Skeletal muscle tissue (tissue), 4 donors: Measurements from ENCODE around the gene SMIM41. TPM values are rescaled to one million over a fixed set of nuclear protein-coding genes. Genes with fewer than 3 reads are reported as not detected.

ENCODE experiments used
- H3K27ac ChIP-seq: one replicate; pipeline ENCODE4 v1.7.0; 2013; ENCODE audit warnings: mild to moderate bottlenecking, low read depth, low read length, inconsistent platforms
- H3K27me3 ChIP-seq, 3 donors: one replicate each; pipeline ENCODE4 v1.7.0; 2013; ENCODE audit warnings: low read length in 3 of 3; ENCODE audit not compliant: control insufficient read depth in 3 of 3, insufficient read depth in 3 of 3
- H3K36me3 ChIP-seq, 3 donors: one replicate each; pipeline ENCODE4 v1.7.0; 2013; ENCODE audit warnings: low read length in 3 of 3; ENCODE audit not compliant: control insufficient read depth in 3 of 3, insufficient read depth in 3 of 3
- H3K4me1 ChIP-seq, 3 donors: one replicate each; pipeline ENCODE4 v1.7.0; 2013; ENCODE audit warnings: low read length in 3 of 3, mild to moderate bottlenecking in 3 of 3; ENCODE audit not compliant: control insufficient read depth in 3 of 3, insufficient read depth in 3 of 3
- H3K4me3 ChIP-seq, 3 donors: one replicate each; pipeline ENCODE4 v1.7.0; 2013; ENCODE audit warnings: low read length in 3 of 3
- H3K9ac ChIP-seq, 3 donors: one replicate each; pipeline ENCODE4 v1.7.0; 2013; ENCODE audit warnings: low read length in 3 of 3, mild to moderate bottlenecking in 3 of 3, moderate library complexity in 2 of 3, low read depth in 1 of 3
- H3K9me3 ChIP-seq, 3 donors: one replicate each; pipeline ENCODE4 v1.7.0; 2013; ENCODE audit warnings: low read length in 3 of 3; ENCODE audit not compliant: control insufficient read depth in 3 of 3
- total RNA-seq: library from RNA; depleted of rRNA; stranded (reverse); fragments of >200 nt; gene quantifications from one replicate; pipeline ENCODE4 v1.2.3, GENCODE V29; 2014
- donor health status: Osteomylitis.

The SMIM41 gene
- total RNA-seq, 1 donor from 2014 or later: not detected

DNA sequence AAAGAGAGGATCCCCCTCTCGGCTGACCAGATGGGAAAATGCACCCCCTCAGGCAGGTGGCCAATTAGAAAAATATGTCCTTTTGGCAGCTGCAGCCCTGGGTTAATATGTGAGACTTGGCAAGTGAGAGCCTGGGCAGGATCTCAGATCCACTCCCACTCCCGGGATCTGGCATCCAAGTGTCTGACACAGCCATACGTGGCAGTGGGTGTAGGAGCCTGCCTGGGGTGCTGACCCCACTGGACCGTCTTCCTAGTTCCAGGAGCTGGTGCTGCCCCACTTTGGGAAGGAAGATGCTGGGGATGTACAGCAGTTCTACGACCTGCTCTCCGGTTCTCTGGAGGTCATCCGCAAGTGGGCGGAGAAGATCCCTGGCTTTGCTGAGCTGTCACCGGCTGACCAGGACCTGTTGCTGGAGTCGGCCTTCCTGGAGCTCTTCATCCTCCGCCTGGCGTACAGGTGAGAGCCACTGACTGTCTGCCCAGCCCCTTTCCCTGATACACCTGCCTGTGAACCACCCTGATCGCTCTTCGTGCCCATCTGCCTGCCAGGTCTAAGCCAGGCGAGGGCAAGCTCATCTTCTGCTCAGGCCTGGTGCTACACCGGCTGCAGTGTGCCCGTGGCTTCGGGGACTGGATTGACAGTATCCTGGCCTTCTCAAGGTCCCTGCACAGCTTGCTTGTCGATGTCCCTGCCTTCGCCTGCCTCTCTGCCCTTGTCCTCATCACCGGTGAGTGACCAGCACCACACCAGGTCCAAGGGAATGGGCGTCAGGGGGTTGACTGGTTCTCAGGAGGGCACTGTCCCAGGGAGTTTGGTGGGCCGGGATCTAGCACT is 22.5 kb upstream of the SMIM41 start:
- H3K9me3 ChIP-seq: no peaks in the 10 kb centered on the region
- no peaks in the 10 kb centered on the region for H3K27me3 ChIP-seq
- H3K9ac ChIP-seq: peak overlapping the region in 2 of 3 donors; percentile 30 to 45
- H3K4me3 ChIP-seq: no peak overlapping the region
- H3K4me1 ChIP-seq: peaks cover 33 to 59% (median 56%) of the 10 kb centered on the region in 3 donors
- H3K27ac ChIP-seq: peak overlapping the region; percentile 54
- peaks cover 36 to 69% (median 41%) of the 10 kb centered on the region in 3 donors for H3K36me3 ChIP-seq

DNA sequence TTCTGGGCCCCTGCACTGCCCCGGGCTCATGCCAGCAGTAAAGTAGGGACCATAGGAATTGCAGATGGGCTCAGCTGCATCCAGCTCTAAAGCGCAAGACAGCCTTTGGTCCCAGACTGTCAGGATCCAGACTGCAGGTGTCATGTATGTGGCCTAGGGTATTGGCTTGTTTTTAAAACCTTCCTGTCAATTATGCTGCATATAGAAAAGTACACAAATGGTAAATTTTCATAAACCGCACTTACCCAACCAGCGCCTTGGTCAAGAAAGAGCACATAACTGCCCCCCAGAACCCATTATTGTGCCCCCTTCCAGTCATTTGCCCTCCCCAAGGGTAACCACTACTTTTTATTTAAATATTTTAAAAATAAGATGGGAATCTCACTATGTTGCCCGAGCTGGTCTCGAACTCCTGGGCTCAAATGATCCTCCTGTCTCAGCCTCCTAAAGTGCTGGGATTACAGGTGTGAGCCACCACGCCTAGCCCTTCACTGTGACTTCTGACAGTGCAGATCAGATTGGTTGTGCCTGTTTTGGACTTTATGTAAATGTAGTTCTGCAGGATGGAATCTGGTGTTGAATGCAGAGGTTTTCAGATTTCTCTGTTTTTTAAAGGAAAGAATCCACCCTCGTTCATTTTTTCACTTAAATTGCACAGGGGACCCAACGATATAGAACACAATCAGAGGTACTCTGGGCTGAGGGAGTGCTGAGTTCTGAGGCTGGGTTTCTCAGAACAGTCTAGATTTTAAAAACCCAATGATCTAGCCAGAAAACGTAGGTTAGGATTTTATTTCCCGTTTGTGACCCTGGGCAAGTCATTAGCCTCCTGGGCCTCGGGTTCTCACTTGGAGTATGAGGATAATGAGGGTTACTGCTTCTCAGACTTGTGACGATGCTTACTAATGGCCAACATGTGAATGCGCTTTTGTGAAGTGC is 21.6 kb upstream of the SMIM41 start:
- no peaks in the 10 kb centered on the region for H3K9me3 ChIP-seq
- peaks cover 33 to 59% (median 56%) of the 10 kb centered on the region in 3 donors for H3K4me1 ChIP-seq
- peaks cover 36 to 62% (median 41%) of the 10 kb centered on the region in 3 donors for H3K36me3 ChIP-seq
- no peaks in the 10 kb centered on the region for H3K27me3 ChIP-seq
- peak overlapping the region; percentile 54 for H3K27ac ChIP-seq
- H3K9ac ChIP-seq: peak overlapping the region in 2 of 3 donors; percentile 30 to 45
- no peak overlapping the region for H3K4me3 ChIP-seq

DNA sequence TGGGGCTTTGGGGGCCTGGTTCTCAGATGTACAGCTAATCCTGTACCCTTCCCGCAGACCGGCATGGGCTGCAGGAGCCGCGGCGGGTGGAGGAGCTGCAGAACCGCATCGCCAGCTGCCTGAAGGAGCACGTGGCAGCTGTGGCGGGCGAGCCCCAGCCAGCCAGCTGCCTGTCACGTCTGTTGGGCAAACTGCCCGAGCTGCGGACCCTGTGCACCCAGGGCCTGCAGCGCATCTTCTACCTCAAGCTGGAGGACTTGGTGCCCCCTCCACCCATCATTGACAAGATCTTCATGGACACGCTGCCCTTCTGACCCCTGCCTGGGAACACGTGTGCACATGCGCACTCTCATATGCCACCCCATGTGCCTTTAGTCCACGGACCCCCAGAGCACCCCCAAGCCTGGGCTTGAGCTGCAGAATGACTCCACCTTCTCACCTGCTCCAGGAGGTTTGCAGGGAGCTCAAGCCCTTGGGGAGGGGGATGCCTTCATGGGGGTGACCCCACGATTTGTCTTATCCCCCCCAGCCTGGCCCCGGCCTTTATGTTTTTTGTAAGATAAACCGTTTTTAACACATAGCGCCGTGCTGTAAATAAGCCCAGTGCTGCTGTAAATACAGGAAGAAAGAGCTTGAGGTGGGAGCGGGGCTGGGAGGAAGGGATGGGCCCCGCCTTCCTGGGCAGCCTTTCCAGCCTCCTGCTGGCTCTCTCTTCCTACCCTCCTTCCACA is 20.7 kb upstream of the SMIM41 start:
- H3K4me3 ChIP-seq: no peak overlapping the region
- peaks cover 32 to 59% (median 56%) of the 10 kb centered on the region in 3 donors for H3K4me1 ChIP-seq
- H3K9ac ChIP-seq: no peak overlapping the region
- H3K27ac ChIP-seq: peak overlapping the region; percentile 52
- H3K9me3 ChIP-seq: no peaks in the 10 kb centered on the region
- H3K27me3 ChIP-seq: no peaks in the 10 kb centered on the region
- peaks cover 36 to 56% (median 41%) of the 10 kb centered on the region in 3 donors for H3K36me3 ChIP-seq

DNA sequence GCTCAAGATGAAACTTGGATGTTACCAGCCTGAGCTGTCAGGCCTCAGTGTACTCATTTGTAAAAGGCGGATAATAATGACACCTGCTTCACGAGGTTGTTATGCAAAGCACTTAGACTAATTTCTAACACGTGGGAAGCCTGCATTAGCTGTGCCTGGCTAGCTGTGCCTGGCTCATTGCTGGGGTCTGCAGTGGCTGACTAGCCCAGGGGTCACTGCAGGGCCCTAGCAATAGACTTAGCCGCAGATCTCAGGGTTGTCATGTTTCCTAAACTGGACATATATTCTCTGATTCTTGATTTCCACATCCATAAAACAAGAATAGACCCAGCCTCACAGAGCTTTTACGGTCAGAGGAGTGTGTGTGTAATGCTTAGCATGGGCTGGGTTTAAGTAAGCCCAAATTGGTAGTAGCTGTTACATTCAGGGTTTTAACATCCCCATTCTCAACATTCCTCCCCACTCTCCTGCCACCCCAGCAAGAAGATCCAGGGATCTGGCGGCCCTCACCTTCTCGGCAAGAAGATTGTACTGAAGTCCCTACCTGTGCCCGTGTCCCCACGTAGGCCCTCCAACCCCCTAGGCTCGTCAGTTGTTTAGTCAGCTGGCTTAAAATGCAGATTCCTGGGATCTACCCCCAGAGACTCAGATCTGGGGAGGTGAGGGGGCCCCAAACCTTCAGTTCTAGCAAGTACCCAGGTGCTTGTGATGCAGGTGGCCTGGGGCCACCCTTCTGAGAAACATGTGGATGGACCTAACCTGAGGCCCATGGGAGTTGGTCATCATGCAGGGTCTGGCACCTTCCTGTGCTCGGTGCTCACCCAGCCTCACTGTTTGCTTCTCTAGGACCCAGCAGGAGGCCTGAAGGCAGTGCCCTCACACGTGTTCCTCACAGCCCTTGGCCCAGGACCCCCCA is 19.7 kb upstream of the SMIM41 start:
- peaks cover 32 to 46% (median 36%) of the 10 kb centered on the region in 3 donors for H3K36me3 ChIP-seq
- H3K9ac ChIP-seq: peak overlapping the region in 1 of 3 donors; percentile 45
- H3K9me3 ChIP-seq: no peaks in the 10 kb centered on the region
- H3K27ac ChIP-seq: peak overlapping the region; percentile 83
- no peaks in the 10 kb centered on the region for H3K27me3 ChIP-seq
- no peak overlapping the region for H3K4me3 ChIP-seq
- peaks cover 36 to 57% (median 55%) of the 10 kb centered on the region in 3 donors for H3K4me1 ChIP-seq

DNA sequence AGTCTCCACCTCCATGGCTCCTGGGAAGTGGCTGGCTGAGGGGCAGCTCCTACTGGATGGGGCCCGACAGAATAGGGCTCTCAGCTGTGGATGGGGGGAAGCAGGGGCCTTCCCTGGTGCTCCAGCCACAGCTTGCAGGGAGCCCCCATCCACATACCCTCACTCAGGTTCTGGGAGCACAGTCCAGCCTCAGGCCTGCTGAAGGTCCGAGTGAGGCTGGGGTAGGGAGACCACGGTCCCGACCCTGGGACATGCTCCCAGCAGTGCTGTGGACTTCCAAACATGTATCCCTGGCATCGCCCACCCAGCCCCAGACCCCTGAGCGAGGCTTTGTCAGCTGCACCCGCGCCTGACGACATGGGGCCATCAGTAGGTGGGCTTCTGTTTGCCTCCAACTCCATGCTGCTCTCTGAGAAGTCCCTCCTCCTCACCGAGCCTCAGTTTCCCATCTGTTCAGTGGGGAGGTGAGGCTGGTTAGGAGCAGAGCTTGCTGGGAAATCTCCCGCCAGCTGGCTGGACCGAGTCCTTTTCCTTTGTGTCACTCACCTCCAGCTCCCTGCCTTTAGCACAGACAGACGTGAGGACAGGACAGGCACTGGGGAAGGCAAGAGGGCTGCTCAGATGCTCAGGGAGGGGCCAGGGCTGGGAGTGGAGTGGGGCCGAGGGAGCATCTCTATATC is 18.9 kb upstream of the SMIM41 start:
- Histone ChIP-seq H3K9me3 (no peaks in the 10 kb centered on the region), H3K9ac (peak overlapping the region in 2 of 3 donors; percentile 38 to 45), H3K27me3 (no peaks in the 10 kb centered on the region), H3K4me1 (peaks cover 31 to 51% (median 50%) of the 10 kb centered on the region in 3 donors), H3K27ac (peak overlapping the region; percentile 83), H3K36me3 (peaks cover 26 to 39% (median 34%) of the 10 kb centered on the region in 3 donors), H3K4me3 (no peak overlapping the region)

DNA sequence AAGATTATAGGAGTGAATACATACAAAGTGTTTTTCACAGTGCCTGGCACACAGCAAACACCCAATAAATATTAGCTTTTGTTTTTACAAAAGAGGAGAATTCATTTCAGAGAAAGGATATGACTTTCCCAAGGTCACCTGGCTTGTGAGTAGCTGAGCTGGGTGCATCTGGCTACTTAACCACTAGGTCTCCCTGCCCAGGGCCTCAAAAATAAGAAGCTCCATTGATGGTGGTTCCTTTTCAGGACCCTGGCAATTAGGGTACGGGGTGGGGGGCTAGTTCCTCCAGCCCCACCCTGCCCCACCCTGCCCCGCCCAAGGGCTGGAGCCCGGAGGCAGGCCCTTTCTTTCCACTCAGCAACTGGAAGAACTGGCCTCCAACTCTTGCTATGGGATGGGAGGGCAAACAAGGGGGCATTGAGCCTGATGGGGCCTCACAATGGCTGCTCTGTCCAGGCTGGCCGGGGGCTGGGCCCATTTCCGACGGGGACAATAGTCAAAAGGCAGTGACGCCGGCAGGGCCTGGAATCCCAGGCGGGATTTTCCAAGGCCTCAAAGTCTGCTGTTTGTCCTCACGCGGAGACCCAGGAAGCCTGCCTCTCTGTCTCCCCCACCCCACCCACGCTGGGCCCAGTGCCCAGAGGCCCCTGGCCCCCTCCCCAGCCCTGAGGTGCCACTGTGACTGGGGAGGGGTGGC is 17.9 kb upstream of the SMIM41 start:
- Histone ChIP-seq H3K27me3 (no peaks in the 10 kb centered on the region), H3K4me1 (peaks cover 30 to 44% (median 43%) of the 10 kb centered on the region in 3 donors), H3K9ac (peak overlapping the region in 2 of 3 donors; percentile 20 to 25), H3K9me3 (no peaks in the 10 kb centered on the region), H3K4me3 (no peak overlapping the region), H3K36me3 (peaks cover 22 to 32% (median 26%) of the 10 kb centered on the region in 3 donors), H3K27ac (peak overlapping the region; percentile 83)

DNA sequence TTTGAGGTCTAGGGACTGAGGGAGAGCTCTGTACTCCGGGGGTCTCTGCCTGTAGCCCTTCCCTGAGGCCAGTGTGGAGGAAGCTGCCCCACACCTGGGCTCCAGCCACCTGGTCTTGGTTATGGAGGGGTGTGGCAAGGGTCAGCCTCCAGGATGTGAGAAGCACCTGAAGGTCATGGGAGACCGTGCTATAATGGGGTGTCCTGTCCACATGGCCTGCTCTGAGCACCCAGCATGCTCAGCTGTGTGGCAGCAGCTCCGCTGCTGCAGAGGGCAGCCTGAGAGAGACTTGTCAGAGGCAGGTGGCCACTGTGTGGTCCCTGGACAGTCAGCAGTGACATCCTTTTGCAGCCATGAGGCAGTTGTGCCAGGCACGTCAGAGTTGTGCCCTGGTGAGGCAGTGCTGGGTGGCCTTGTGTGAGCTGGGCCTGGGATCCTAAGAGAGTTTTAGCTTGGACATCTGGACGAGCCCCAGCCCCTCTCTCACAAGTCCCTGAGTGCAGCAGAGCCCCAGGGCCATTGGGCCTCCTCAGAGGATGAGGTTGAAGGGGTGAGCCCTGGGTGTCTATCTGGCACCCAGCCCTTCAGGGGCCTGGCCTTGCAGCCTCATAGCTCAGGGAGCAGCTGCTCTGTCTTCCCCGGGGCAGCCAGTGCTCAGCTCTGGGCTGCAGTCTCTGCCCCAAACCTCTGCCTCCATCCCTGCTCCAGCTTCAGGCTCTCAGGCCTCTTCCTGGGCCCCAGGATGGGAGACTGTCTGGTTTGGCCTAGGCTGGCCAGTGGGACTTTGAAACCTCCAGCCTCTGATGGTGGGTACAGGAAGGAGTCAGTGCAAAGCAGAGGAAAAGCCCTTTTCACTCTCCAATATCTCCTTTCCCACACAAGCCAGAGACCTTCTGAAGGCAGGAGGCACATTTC is 17.1 kb upstream of the SMIM41 start:
- H3K4me1 ChIP-seq: peaks cover 24 to 36% (median 35%) of the 10 kb centered on the region in 3 donors
- no peaks in the 10 kb centered on the region for H3K27me3 ChIP-seq
- peak overlapping the region; percentile 83 for H3K27ac ChIP-seq
- no peaks in the 10 kb centered on the region for H3K9me3 ChIP-seq
- peak overlapping the region; percentile 45 to 76 (median 51) for H3K9ac ChIP-seq
- H3K4me3 ChIP-seq: no peak overlapping the region
- peaks cover 14 to 24% (median 18%) of the 10 kb centered on the region in 3 donors for H3K36me3 ChIP-seq
